ENCODE data around the gene SPSB1. TPM values are rescaled to one million over a fixed set of nuclear protein-coding genes. Genes with fewer than 3 reads are reported as not detected.

SPSB1 gene
- total and polyA plus RNA-seq, 4 donors: 21.2 to 62.0 (median 35.8) TPM

GRCh38 chr1:9263984-9264872 is 28.5 kb upstream of the SPSB1 start:
- Histone ChIP-seq H3K27ac (ENCODE audit: low read depth in 1 of 2, low read length in 2 of 2) (no peak overlapping the region), H3K4me1 (ENCODE audit: control insufficient read depth in 1 of 2, insufficient read depth in 2 of 2, low read length in 2 of 2) (no peaks in the 10 kb centered on the region), H3K4me3 (ENCODE audit: low read length in 2 of 2) (no peak overlapping the region), H3K9me3 (ENCODE audit: control insufficient read depth, low read length) (no peaks in the 10 kb centered on the region), H3K27me3 (ENCODE audit: control insufficient read depth in 1 of 2, insufficient read depth in 2 of 2, low read length in 1 of 2) (no peaks in the 10 kb centered on the region), H3K36me3 (ENCODE audit: control insufficient read depth in 1 of 2, insufficient read depth in 2 of 2, low read length in 1 of 2) (peaks cover 0 to 8% of the 10 kb centered on the region in 2 donors)
- intact Hi-C loops (cut with DNase I): no loop called here
- DNase-seq (peak; percentile 36 to 73), ATAC-seq (ENCODE audit: low FRiP score) (no peak)
- 94% methylated on average over 50 of the region's 50 CpGs for WGBS, 2 donors

GRCh38 chr1:9265037-9265436 is 27.7 kb upstream of the SPSB1 start:
- Histone ChIP-seq H3K9me3 (ENCODE audit: control insufficient read depth, low read length) (no peaks in the 10 kb centered on the region), H3K27me3 (ENCODE audit: control insufficient read depth in 1 of 2, insufficient read depth in 2 of 2, low read length in 1 of 2) (no peaks in the 10 kb centered on the region), H3K4me1 (ENCODE audit: control insufficient read depth in 1 of 2, insufficient read depth in 2 of 2, low read length in 2 of 2) (no peaks in the 10 kb centered on the region), H3K27ac (ENCODE audit: low read depth in 1 of 2, low read length in 2 of 2) (no peak overlapping the region), H3K4me3 (ENCODE audit: low read length in 2 of 2) (no peak overlapping the region), H3K36me3 (ENCODE audit: control insufficient read depth in 1 of 2, insufficient read depth in 2 of 2, low read length in 1 of 2) (peaks cover 0 to 8% of the 10 kb centered on the region in 2 donors)
- DNase-seq (peak; percentile 16 to 57), ATAC-seq (ENCODE audit: low FRiP score) (no peak)
- WGBS, 2 donors: 89 to 90% methylated on average over 10 of the region's 10 CpGs
- intact Hi-C loops (cut with DNase I): loop anchor here (5.0 kb wide), 2 partner anchors 222 to 227 kb away; no protein-coding TSS in a partner anchor

- no peaks in the 10 kb centered on the region for H3K27me3 ChIP-seq (ENCODE audit: control insufficient read depth in 1 of 2, insufficient read depth in 2 of 2, low read length in 1 of 2)
- H3K27ac ChIP-seq (ENCODE audit: low read depth in 1 of 2, low read length in 2 of 2): no peak overlapping the region
- H3K9me3 ChIP-seq (ENCODE audit: control insufficient read depth, low read length): no peaks in the 10 kb centered on the region
- ATAC-seq (ENCODE audit: low FRiP score): no peak
- H3K4me1 ChIP-seq (ENCODE audit: control insufficient read depth in 1 of 2, insufficient read depth in 2 of 2, low read length in 2 of 2): no peaks in the 10 kb centered on the region
- H3K36me3 ChIP-seq (ENCODE audit: control insufficient read depth in 1 of 2, insufficient read depth in 2 of 2, low read length in 1 of 2): peaks cover 0 to 8% of the 10 kb centered on the region in 2 donors
- WGBS, 2 donors: 89 to 91% methylated on average over 12 of the region's 12 CpGs
- no peak overlapping the region for H3K4me3 ChIP-seq (ENCODE audit: low read length in 2 of 2)
- intact Hi-C loops (cut with DNase I): loop anchor here (2.0 to 5.0 kb wide), 3 partner anchors 191 to 226 kb away; no protein-coding TSS in a partner anchor
- peak; percentile 39 to 67 for DNase-seq
These were observed 26.7 kb upstream of the SPSB1 start for GRCh38 chr1:9265968-9266367.

GRCh38 chr1:9267352-9267686 is 25.4 kb upstream of the SPSB1 start:
- intact Hi-C loops (cut with DNase I): loop anchor here (2.0 to 5.0 kb wide), 3 partner anchors 189 to 225 kb away; no protein-coding TSS in a partner anchor
- peaks cover 0 to 8% of the 10 kb centered on the region in 2 donors for H3K36me3 ChIP-seq (ENCODE audit: control insufficient read depth in 1 of 2, insufficient read depth in 2 of 2, low read length in 1 of 2)
- no peaks in the 10 kb centered on the region for H3K9me3 ChIP-seq (ENCODE audit: control insufficient read depth, low read length)
- 65 to 66% methylated on average over 7 of the region's 7 CpGs for WGBS, 2 donors
- H3K4me3 ChIP-seq (ENCODE audit: low read length in 2 of 2): no peak overlapping the region
- ATAC-seq (ENCODE audit: low FRiP score): no peak
- no peak for DNase-seq
- H3K27ac ChIP-seq (ENCODE audit: low read depth in 1 of 2, low read length in 2 of 2): no peak overlapping the region
- no peaks in the 10 kb centered on the region for H3K27me3 ChIP-seq (ENCODE audit: control insufficient read depth in 1 of 2, insufficient read depth in 2 of 2, low read length in 1 of 2)
- H3K4me1 ChIP-seq (ENCODE audit: control insufficient read depth in 1 of 2, insufficient read depth in 2 of 2, low read length in 2 of 2): no peaks in the 10 kb centered on the region

GRCh38 chr1:9267827-9268581 is 24.7 kb upstream of the SPSB1 start:
- DNase-seq: peak; percentile 20 to 54
- ATAC-seq (ENCODE audit: low FRiP score): no peak
- Histone ChIP-seq H3K4me1 (ENCODE audit: control insufficient read depth in 1 of 2, insufficient read depth in 2 of 2, low read length in 2 of 2) (no peaks in the 10 kb centered on the region), H3K9me3 (ENCODE audit: control insufficient read depth, low read length) (no peaks in the 10 kb centered on the region), H3K36me3 (ENCODE audit: control insufficient read depth in 1 of 2, insufficient read depth in 2 of 2, low read length in 1 of 2) (peaks cover 0 to 6% of the 10 kb centered on the region in 2 donors), H3K4me3 (ENCODE audit: low read length in 2 of 2) (no peak overlapping the region), H3K27me3 (ENCODE audit: control insufficient read depth in 1 of 2, insufficient read depth in 2 of 2, low read length in 1 of 2) (no peaks in the 10 kb centered on the region), H3K27ac (ENCODE audit: low read depth in 1 of 2, low read length in 2 of 2) (no peak overlapping the region)
- 86% methylated on average over 7 of the region's 7 CpGs for WGBS, 2 donors
- intact Hi-C loops (cut with DNase I): loop anchor here (2.0 to 5.0 kb wide), 3 partner anchors 189 to 224 kb away; no protein-coding TSS in a partner anchor

- Histone ChIP-seq H3K4me3 (ENCODE audit: low read length in 2 of 2) (no peak overlapping the region), H3K36me3 (ENCODE audit: control insufficient read depth in 1 of 2, insufficient read depth in 2 of 2, low read length in 1 of 2) (peaks cover 0 to 2% of the 10 kb centered on the region in 2 donors), H3K9me3 (ENCODE audit: control insufficient read depth, low read length) (no peaks in the 10 kb centered on the region), H3K4me1 (ENCODE audit: control insufficient read depth in 1 of 2, insufficient read depth in 2 of 2, low read length in 2 of 2) (no peaks in the 10 kb centered on the region), H3K27ac (ENCODE audit: low read depth in 1 of 2, low read length in 2 of 2) (no peak overlapping the region), H3K27me3 (ENCODE audit: control insufficient read depth in 1 of 2, insufficient read depth in 2 of 2, low read length in 1 of 2) (no peaks in the 10 kb centered on the region)
- ATAC-seq (ENCODE audit: low FRiP score) (no peak), DNase-seq (peak; percentile 24 to 73)
- 89% methylated on average over 17 of the region's 17 CpGs for WGBS, 2 donors
- intact Hi-C loops (cut with DNase I): loop anchor here (5.0 kb wide), 2 partner anchors 218 to 223 kb away; no protein-coding TSS in a partner anchor
These were observed 23.6 kb upstream of the SPSB1 start for GRCh38 chr1:9269078-9269501.

- DNase-seq: peak; percentile 18 to 66
- Histone ChIP-seq H3K36me3 (ENCODE audit: control insufficient read depth in 1 of 2, insufficient read depth in 2 of 2, low read length in 1 of 2) (no peaks in the 10 kb centered on the region), H3K4me1 (ENCODE audit: control insufficient read depth in 1 of 2, insufficient read depth in 2 of 2, low read length in 2 of 2) (no peaks in the 10 kb centered on the region), H3K4me3 (ENCODE audit: low read length in 2 of 2) (no peak overlapping the region), H3K27me3 (ENCODE audit: control insufficient read depth in 1 of 2, insufficient read depth in 2 of 2, low read length in 1 of 2) (no peaks in the 10 kb centered on the region), H3K9me3 (ENCODE audit: control insufficient read depth, low read length) (no peaks in the 10 kb centered on the region), H3K27ac (ENCODE audit: low read depth in 1 of 2, low read length in 2 of 2) (no peak overlapping the region)
- 83 to 88% methylated on average over 12 of the region's 12 CpGs for WGBS, 2 donors
- intact Hi-C loops (cut with DNase I): loop anchor here (5.0 to 10.0 kb wide), 3 partner anchors 218 to 305 kb away; no protein-coding TSS in a partner anchor
- no peak for ATAC-seq (ENCODE audit: low FRiP score)
These were observed 23.0 kb upstream of the SPSB1 start for GRCh38 chr1:9269721-9270120.

- Histone ChIP-seq H3K4me1 (ENCODE audit: control insufficient read depth in 1 of 2, insufficient read depth in 2 of 2, low read length in 2 of 2) (no peaks in the 10 kb centered on the region), H3K36me3 (ENCODE audit: control insufficient read depth in 1 of 2, insufficient read depth in 2 of 2, low read length in 1 of 2) (no peaks in the 10 kb centered on the region), H3K4me3 (ENCODE audit: low read length in 2 of 2) (no peak overlapping the region), H3K9me3 (ENCODE audit: control insufficient read depth, low read length) (no peaks in the 10 kb centered on the region), H3K27ac (ENCODE audit: low read depth in 1 of 2, low read length in 2 of 2) (no peak overlapping the region), H3K27me3 (ENCODE audit: control insufficient read depth in 1 of 2, insufficient read depth in 2 of 2, low read length in 1 of 2) (no peaks in the 10 kb centered on the region)
- peak; percentile 44 to 66 for DNase-seq
- 88 to 89% methylated on average over 15 of the region's 15 CpGs for WGBS, 2 donors
- ATAC-seq (ENCODE audit: low FRiP score): no peak
- intact Hi-C loops (cut with DNase I): loop anchor here in 1 of 2 donors (10.0 kb wide), 1 partner anchor 304 kb away; no protein-coding TSS in a partner anchor
These were observed 22.3 kb upstream of the SPSB1 start for GRCh38 chr1:9270290-9270883.

All from aorta (tissue), 5 donors.